HuH-7.5 (cell line): ENCODE measurements around the gene SLC24A1.

Source experiments
- DNase-seq: peaks from one replicate; pipeline ENCODE4 v3.0.0; 2011; ENCODE audit warnings: low spot score

Gene SLC24A1

DNA sequence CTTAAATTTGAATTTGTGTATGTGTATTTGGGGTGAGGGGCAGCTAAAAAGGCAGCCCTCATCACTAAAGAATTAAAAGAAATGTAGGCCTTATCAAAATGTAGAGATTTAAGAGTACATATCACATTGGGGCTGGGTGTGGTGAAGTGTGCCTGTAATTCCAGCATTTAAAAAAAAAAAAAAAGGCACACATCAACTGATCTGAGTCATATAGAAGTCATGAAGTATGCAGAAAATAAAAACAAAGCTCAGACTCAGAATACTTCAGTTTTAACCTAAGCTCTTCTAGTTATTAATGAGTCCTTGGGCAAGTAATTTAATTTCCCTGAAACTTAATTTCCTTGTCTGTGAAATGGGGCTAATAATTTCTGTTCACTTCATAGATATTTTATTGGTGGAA is 31.6 kb downstream of the SLC24A1 start:
- DNase-seq: no peak

GRCh38 chr15:65653801-65654521 is 32.2 kb downstream of the SLC24A1 start:
- DNase-seq: no peak

- DNase-seq: no peak
These were observed 33.3 kb downstream of the SLC24A1 start for GRCh38 chr15:65655026-65655425.

GRCh38 chr15:65655457-65655856 is 33.7 kb downstream of the SLC24A1 start:
- no peak for DNase-seq

DNA sequence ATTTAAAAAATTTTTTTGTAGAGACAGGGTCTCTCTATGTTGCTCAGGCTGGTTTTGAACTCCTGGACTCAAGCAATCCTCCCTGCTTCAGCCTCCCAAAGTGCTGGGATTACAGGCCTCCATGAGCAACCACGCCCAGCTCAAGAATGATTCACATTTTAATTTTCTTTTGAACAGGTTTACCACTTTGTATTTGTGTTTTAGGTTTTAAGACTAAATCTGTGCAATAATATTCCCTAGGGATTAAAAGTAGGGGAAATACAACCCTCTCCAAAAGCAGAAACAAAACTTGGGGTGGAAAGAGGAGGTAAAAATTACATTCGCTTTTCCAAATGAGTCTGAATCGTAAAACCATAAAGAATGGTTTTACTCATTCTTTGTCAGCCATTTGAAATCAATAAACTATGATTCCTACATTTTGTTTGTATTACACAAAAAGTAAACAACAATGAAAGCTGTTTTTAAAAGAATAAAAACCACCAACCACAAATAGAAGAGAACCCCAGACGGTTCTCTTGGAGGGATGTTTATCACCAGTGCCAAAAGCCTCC is 37.8 kb downstream of the SLC24A1 start:
- no peak for DNase-seq

- DNase-seq: no peak
These were observed 39.2 kb downstream of the SLC24A1 start for GRCh38 chr15:65660927-65661326.

DNA sequence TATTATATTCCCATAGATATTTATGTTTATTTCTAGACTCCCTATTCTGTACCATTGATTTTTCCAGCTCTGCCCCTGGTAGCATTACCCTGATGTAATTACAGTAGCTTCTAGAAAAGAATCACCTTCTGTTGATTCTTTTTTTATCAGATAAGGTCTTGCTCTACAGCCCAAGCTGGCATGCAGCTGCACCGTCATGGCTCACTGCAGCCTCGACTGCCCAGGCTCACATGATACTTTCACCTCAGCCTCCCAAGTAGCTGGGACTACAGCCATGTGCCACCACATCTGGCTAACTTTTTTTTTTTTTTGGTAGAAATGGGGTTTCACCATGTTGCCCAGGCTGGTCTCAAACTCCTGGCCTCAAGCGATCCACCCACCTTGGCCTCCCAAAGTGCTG is 41.8 kb downstream of the SLC24A1 start:
- no peak for DNase-seq

DNA sequence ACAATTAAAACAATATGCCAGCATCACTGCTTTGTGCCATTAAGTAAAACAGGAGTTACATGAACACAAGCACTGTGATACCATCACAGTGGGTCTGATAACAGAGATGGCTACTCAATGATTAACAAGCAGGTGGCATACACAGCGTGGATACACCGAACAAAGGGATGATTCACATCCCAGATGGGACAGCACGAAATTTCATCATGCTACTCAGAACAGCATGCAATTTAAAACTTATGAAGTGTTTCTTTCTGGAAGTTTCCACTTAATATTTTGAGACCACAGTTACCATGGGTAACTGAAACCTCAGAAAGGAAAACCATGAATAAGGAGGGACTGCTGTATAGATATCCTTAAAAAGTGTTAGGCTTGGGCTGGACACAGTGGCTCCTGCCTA is 44.5 kb downstream of the SLC24A1 start:
- DNase-seq: no peak

- no peak for DNase-seq
These were observed 53.8 kb downstream of the SLC24A1 start for GRCh38 chr15:65675551-65675950.

- no peak for DNase-seq
These were observed 54.4 kb downstream of the SLC24A1 start for GRCh38 chr15:65676123-65676522.

DNA sequence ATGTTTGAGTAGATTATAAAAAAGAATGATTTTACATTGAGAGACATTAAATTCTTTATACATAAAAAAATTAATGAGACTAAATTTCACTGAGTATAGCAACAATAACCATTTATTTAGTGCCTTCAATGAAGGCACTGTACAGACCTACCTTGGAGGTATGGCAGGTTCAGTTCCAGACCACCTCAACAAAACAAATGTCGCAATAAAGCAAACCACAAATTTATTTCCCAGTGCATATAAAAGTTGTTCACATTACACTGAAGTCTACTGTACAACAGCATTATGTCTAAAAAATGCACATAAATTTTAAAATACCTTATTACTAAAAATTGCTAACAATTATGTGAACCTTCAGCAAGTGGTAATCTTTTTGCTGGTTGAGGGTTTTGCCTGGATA is 58.8 kb downstream of the SLC24A1 start:
- no peak for DNase-seq

- no peak for DNase-seq
These were observed 60.7 kb downstream of the SLC24A1 start for GRCh38 chr15:65682404-65682911.

DNA sequence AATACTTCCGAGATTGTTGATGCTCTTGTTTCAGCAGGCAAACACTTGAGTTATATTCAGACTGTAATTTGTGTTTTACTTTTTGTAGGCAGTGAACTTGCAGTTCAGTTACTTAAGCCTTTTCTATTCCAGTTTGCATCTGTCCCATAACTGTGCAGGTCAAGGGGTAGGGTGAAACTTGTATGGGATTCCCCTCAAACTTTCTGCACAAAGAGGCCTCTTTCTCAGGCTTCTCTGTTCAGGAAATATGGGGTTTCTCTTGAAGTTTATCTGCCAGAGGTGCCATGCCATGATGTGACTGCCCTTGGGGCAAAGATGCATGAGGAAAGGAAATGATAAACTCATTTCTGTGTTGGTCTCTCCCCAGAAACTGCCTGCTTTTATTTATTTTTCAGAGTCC is 66.7 kb downstream of the SLC24A1 start:
- no peak for DNase-seq

DNA sequence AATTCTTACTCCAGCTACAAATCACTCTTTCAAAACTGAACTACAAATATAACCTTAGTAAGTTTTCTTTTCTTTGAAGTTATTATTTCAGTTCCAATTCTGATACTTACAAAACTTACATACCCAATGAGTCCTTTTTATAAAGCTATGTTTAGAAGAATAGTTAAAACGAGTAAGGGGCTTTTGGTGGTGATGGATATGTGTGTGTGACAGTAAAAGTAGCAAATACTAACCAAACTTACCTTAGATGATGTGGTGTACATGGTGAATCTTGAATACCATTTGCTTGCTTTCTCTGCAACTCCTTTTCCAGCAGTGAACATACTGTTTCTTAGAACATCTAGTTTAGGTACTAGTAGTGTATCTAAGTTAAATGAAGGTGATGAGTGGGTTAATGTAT is 68.4 kb downstream of the SLC24A1 start:
- no peak for DNase-seq

DNA sequence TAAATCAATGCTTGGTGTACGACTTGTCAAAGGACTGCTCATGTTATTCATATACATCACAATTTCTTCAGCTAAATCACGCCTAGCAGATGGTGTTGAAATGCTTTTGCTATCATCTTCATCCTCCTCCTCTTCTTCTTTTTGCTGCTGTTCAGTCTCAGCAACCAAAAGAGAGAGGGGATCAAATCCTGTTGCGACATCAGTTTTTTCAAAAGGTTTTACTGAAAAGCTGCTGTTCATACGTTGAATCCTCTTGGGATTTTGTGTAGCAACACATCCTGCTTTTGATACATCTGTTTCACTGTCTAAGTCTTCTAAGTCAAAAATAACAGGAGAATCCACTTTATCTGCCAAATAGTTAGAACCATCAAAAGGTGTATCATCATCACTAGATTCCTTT is 69.0 kb downstream of the SLC24A1 start:
- DNase-seq: no peak

- DNase-seq: no peak
These were observed 73.3 kb downstream of the SLC24A1 start for GRCh38 chr15:65695081-65695480.
